HG02763 (cell line): ENCODE results near the gene C2CD4D.
"Not testable (repeated sequence)": the region's sequence is repeated elsewhere in the genome, so short reads cannot be mapped to it uniquely, and the experiment has no call there.

ENCODE experiments used
- ATAC-seq: cut with Tn5 transposase; IDR thresholded peaks from one replicate; pipeline ENCODE4 v1.9.1; 2021; ENCODE audit warnings: mild to moderate bottlenecking, moderate library complexity; ENCODE audit not compliant: unreplicated experiment

Gene C2CD4D

DNA sequence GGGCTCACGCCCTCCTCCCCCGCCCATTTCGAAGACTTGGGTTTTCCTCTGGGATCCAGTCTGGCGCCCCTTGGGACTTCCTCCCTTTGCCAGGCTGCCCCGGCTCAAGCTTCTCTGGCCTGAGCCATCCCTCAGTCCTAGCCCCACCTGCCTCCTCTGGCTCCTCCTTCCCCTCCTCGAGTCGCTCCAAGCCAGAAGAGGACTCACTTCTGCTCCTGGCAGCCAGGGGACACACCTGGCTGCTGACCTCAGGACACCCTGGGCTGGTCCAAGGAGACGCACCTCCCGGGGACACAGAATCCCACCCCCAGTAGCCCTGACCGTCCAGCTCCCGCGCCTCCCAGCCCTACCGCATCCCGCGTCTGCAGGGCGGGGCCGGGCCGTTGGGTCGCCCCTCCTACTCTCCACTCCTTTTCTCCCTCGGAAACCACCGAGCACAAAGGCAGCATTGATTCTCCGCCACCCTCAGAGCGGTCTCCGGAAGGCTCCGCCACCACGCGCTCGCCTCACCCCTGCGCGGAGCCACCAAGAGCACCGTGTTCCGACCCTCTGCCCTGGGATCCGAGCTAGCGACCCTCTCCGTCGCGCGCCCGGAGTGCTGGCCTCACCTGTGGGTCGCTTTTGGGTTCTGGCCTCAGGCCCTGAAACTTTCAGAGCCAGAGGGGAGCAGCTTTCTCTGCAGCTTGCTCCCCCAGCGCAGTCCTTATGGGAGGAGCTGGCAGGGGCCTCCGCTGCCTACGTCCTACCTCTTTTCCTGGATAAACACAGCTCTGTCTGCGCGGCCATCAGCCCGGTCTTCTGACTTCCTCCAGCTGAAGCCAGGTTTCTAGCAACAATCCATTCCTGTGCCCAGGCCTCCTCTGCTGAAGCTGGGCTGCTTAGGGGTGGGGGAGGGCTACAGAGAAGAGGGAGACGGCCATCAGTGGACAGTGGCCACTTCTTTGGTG, at the start of gene C2CD4D:
TSS of gene C2CD4D (minus strand) at position 364 of the 947 bp plus-strand sequence. CDS start 831 bp downstream, outside the sequence.
- no peak for ATAC-seq

GRCh38 chr1:151888972-151889570, 49.5 kb upstream of the C2CD4D start:
- ATAC-seq, result no peak

DNA sequence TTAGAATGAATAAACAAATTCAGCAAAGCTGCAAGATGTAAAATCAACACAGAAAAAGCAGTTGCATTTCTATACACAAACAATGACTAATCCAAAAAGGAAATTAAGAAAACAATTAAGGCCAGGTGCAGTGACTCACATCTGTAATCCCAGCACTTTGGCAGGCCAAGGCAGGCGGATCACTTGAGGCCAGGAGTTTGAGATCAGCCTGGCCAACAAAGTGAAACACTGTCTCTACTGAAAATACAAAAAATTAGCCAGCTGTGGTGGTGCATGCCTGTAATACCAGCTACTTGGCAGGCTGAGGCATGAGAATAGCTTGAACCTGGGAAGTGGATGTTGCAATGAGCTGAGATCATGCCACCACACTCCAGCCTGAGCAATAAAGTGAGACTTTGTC, 47.4 kb upstream of the C2CD4D start:
- no peak for ATAC-seq

GRCh38 chr1:151885479-151885878, 45.9 kb upstream of the C2CD4D start:
- ATAC-seq, result no peak

DNA sequence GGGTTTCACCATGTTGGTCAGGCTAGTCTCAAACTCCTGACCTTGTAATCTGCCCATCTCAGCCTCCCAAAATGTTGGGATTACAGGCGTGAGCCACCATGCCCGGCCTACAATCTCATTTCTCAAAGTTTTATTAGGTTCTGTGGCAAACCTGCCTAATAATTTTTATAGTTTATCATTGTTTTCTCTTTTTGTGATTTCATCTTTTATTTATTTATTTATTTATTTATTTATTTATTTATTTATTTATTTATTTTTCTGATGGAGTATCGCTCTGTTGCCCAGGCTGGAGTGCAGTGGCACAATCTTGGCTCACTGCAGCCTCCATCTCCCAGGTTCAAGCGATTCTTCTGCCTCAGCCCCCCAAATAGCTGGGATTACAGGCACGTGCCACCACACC, 45.3 kb upstream of the C2CD4D start:
- ATAC-seq, result not testable (repeated sequence)

GRCh38 chr1:151884445-151884844, 44.8 kb upstream of the C2CD4D start:
- not testable (repeated sequence) for ATAC-seq

GRCh38 chr1:151883898-151884297, 44.3 kb upstream of the C2CD4D start:
- not testable (repeated sequence) for ATAC-seq

DNA sequence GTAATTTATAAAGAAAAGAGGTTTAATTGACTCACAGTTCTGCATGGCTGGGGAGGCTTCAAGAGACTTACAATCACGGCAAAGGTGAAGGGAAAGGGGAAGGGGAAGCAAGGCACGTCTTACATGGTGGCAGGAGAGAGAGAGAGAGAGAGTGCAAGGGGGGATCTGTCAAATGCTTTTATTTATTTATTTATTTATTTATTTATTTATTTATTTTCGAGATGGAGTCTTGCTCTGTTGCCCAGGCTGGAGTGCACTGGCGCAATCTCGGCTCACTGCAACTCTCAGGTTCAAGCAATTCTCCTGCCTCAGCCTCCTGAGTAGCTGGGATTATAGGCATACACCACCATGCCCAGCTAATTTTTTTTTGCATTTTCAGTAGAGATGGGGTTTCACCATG, 43.3 kb upstream of the C2CD4D start:
- not testable (repeated sequence) for ATAC-seq

- ATAC-seq, result no peak
Measured at GRCh38 chr1:151882466-151882865, 42.8 kb upstream of the C2CD4D start.

GRCh38 chr1:151881479-151881878, 41.9 kb upstream of the C2CD4D start:
- ATAC-seq, result no peak

- no peak for ATAC-seq
Measured at GRCh38 chr1:151875419-151876097, 35.9 kb upstream of the C2CD4D start.

- not testable (repeated sequence) for ATAC-seq
Measured at GRCh38 chr1:151872776-151873175, 33.2 kb upstream of the C2CD4D start.

- no peak for ATAC-seq
Measured at GRCh38 chr1:151871284-151872030, 31.8 kb upstream of the C2CD4D start.

- no peak for ATAC-seq
Measured at GRCh38 chr1:151868486-151868885, 28.9 kb upstream of the C2CD4D start.

DNA sequence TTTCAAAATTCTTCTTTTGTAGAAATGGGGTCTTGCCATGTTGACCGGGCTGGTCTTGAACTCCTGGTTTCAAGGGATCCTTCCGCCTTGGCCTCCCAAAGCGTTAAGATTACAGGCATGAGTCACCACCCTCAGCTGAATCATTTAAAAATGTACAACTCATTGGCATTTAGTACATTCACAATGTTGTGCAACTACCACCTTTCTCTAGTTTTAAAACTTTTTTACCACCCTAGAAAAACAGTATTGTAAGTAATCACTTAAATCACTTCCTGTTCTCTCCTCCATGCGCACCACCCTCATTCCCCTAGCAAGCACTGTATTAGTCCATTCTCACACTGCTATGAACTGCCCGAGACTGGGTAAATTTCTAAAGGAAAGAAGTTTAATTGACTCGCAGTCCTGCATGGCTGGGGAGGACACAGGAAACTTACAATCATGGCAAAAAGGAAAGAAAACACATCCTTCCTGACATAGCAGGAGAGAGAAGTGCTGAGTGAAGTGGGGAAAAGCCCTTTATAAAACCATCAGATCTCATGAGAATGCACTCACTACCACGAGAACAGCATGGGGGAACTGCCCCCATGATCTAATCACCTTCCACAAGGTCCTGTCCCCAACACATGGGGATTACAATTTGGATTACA, 28.3 kb upstream of the C2CD4D start:
- ATAC-seq, result no peak

- no peak for ATAC-seq
Measured at GRCh38 chr1:151867321-151867720, 27.7 kb upstream of the C2CD4D start.

DNA sequence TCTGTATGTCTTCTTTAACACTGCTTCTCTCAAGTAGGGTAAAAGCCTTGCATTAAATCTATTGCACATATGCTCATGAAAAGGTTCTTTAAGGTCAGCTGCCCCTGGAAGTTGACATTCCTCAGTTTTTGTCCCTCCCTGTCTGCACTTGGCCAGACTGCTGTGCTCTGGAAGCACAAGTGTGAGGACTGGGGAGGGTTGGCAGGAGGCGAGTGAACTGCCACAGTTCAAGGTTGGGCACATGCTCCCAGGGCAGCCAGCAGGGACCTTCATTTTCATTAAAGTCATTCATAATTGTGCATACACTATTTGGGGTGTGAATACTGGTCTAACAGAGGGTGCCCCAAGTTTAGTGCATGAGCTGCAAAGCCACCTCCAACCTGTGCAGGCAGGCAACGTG, 24.8 kb upstream of the C2CD4D start:
- ATAC-seq, result no peak

DNA sequence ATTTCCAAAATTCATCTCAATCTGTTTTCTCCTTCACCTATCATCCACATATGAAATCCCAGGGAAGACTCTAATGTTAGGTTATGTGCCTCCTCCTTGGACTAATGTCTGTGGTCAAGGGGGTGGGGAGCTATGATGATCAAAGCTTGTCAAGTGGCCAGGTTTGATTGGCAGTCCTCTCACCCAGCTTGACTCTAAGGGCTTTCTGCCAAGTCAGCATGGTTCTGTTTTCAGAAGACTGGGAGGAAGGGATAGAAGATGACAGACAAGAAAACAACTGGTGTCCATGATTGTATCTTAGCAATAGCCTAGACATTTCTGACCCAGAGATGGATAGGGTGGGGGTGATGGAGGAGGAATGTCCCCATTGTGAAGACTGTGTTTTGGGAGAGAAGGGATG, 23.0 kb upstream of the C2CD4D start:
- ATAC-seq, result no peak

- no peak for ATAC-seq
Measured at GRCh38 chr1:151860504-151861187, 21.0 kb upstream of the C2CD4D start.

- ATAC-seq, result no peak
Measured at GRCh38 chr1:151859891-151860293, 20.3 kb upstream of the C2CD4D start.
